GM12872 (cell line): ENCODE data around the gene ADGRL4.

ENCODE experiments used
- TF ChIP-seq, protein P1 (sequence below): IDR thresholded peaks from 3 replicates; pipeline ENCODE4 v1.5.1; 2011; ENCODE audit warnings: low read depth, mild to moderate bottlenecking, low read length, moderate library complexity; ENCODE audit not compliant: insufficient read depth

The ADGRL4 gene

DNA sequence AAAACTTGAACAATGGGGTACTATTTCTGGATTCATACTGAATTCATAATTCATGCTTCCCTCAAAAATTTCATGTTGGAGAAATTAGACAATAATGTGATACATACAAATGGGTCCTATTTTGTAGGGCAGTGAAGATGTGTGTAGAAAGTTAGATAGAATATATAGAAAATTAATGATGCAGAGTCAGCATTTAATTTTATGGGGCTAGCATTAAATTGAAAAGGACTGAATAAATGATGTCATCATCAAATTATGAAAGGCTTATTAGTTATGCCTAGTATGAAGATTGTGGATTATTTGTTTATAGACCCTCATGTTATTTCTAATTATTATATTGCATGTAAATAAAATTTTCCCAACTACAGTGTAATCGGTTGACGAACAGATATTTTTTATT lies 119.1 kb downstream of the ADGRL4 start:
- TF ChIP-seq, protein P1, sequence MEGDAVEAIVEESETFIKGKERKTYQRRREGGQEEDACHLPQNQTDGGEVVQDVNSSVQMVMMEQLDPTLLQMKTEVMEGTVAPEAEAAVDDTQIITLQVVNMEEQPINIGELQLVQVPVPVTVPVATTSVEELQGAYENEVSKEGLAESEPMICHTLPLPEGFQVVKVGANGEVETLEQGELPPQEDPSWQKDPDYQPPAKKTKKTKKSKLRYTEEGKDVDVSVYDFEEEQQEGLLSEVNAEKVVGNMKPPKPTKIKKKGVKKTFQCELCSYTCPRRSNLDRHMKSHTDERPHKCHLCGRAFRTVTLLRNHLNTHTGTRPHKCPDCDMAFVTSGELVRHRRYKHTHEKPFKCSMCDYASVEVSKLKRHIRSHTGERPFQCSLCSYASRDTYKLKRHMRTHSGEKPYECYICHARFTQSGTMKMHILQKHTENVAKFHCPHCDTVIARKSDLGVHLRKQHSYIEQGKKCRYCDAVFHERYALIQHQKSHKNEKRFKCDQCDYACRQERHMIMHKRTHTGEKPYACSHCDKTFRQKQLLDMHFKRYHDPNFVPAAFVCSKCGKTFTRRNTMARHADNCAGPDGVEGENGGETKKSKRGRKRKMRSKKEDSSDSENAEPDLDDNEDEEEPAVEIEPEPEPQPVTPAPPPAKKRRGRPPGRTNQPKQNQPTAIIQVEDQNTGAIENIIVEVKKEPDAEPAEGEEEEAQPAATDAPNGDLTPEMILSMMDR = no peak

DNA sequence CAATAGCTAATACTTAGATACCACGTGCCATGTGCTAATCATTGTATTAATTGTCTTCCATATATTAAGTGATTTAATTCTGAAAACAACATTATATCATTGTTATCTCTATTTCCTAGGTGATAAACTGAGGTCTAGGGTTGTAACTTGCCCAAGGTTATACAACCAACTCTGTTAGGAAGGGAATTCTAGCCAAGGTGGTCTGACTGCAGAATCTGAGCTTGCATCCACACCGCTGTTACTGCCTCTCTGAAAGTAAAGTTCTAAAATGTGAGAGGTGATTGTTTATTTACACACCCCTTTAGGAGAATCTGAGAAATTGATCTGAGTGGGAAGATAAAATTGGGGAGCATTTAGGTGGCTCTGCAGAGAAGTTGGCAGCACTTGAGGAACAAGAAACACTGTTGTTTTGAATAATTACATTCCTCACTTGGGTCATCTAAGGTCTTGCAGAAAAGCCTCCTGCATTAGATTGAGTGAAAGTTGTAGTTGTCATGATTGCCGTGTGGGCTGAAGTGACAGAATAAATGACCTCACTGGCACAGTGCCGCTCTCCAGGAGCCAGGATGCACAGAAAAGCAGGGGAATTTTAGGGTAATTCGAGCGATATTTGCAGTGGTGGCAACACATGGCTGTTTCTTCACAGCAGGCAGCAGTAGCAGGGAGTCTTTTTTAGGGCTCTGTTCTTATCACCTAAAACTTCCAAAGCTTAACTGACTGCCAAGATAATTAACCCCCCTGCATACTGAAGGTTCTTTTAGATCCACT lies 121.7 kb downstream of the ADGRL4 start:
- TF ChIP-seq, protein P1 = no peak

DNA sequence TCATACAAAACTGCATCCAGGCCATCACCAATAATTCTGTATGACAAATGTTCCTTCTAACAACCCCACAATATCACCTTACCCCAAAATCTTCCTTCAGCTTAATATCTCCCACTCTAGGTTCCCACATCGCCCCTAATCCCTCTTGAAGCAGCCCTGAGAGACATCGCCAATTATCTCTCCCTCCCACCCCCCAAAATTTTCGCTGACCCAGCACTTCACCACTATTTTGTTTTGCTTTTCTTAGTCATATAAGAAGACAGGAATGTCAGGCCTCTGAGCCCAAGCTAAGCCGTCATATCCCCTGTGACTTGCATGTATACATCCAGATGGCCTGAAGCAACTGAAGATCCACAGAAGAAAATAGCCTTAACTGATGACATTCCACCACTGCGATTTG lies 126.3 kb downstream of the ADGRL4 start:
- TF ChIP-seq, protein P1 = no peak

GRCh38 chr1:78871249-78871648 lies 135.3 kb downstream of the ADGRL4 start:
- TF ChIP-seq, protein P1 = no peak

GRCh38 chr1:78869136-78869535 lies 137.4 kb downstream of the ADGRL4 start:
- TF ChIP-seq, protein P1 = no peak

DNA sequence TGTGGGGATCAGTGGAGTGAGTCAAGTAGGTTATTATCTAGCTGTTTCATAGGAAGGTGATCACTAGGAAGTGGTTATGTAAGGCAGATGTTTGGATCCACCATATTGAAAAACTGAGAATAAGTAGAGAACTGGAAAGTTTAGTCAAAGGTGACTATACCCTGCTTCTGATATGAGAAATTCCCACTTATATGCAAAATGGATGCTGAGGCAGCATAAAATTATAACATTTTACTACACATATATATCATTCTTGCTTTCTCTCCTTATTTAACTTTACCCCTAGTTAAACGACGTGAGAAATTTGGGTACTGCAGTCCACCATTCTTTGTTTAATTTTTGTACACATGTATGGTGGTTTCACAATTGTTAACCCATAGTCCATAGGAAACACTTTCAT lies 142.4 kb downstream of the ADGRL4 start:
- TF ChIP-seq, protein P1 = no peak

DNA sequence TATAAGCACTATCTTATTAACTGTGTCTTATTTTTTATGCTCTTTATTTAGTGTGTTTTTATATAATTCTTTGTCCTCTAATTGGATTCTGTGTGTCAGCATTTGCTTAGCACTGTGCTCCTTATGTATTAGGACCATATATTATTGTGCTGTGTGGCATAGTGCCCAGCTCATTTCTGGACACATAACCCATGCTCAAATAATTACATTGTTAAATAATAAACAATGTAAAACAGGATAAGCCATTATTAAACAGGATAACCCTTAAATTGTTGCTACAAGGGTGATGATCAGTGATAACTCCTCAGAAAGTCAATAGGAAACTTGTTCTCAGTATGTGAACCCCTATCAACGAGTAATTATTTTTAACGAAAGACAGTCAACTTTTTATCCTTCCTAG lies 150.4 kb downstream of the ADGRL4 start:
- TF ChIP-seq, protein P1 = no peak
